ENCODE results near the gene RYR3. TPM values are rescaled to one million over a fixed set of nuclear protein-coding genes. Genes with fewer than 3 reads are reported as not detected.

The RYR3 gene
- total RNA-seq, 2 donors from 2014 or later, result 9.9 to 40.1 TPM

GRCh38 chr15:33699145-33699544 lies 388.4 kb downstream of the RYR3 start:
- no peaks in the 10 kb centered on the region for H3K27me3 ChIP-seq (replicated peaks; ENCODE audit: insufficient read depth)
- no peaks in the 10 kb centered on the region for H3K36me3 ChIP-seq
- no peak for ATAC-seq (ENCODE audit: insufficient number of reproducible peaks, low FRiP score, low read depth)
- no peak for TF ChIP-seq CTCF (IDR thresholded peaks at IDR 0.05)
- no peaks in the 10 kb centered on the region for H3K9me3 ChIP-seq
- no peak for DNase-seq (ENCODE audit: low spot score)
- no peak overlapping the region for H3K4me3 ChIP-seq
- peaks cover 0 to 7% of the 10 kb centered on the region in 2 donors for H3K4me1 ChIP-seq (ENCODE audit: control insufficient read depth in 1 of 2, low read depth in 2 of 2)
- H3K27ac ChIP-seq, result no peak overlapping the region

GRCh38 chr15:33699691-33700447 lies 389.1 kb downstream of the RYR3 start:
- no peaks in the 10 kb centered on the region for H3K27me3 ChIP-seq (replicated peaks; ENCODE audit: insufficient read depth)
- H3K9me3 ChIP-seq, result no peaks in the 10 kb centered on the region
- no peak overlapping the region for H3K4me3 ChIP-seq
- H3K27ac ChIP-seq, result no peak overlapping the region
- peaks cover 0 to 7% of the 10 kb centered on the region in 2 donors for H3K4me1 ChIP-seq (ENCODE audit: control insufficient read depth in 1 of 2, low read depth in 2 of 2)
- no peak for ATAC-seq (ENCODE audit: insufficient number of reproducible peaks, low FRiP score, low read depth)
- no peaks in the 10 kb centered on the region for H3K36me3 ChIP-seq
- no peak for DNase-seq (ENCODE audit: low spot score)
- TF ChIP-seq CTCF (IDR thresholded peaks at IDR 0.05), result no peak

GRCh38 chr15:33700695-33701303 lies 390.0 kb downstream of the RYR3 start:
- H3K4me3 ChIP-seq, result no peak overlapping the region
- H3K9me3 ChIP-seq, result no peaks in the 10 kb centered on the region
- H3K27me3 ChIP-seq (replicated peaks; ENCODE audit: insufficient read depth), result no peaks in the 10 kb centered on the region
- peaks cover 0 to 7% of the 10 kb centered on the region in 2 donors for H3K4me1 ChIP-seq (ENCODE audit: control insufficient read depth in 1 of 2, low read depth in 2 of 2)
- H3K36me3 ChIP-seq, result no peaks in the 10 kb centered on the region
- H3K27ac ChIP-seq, result no peak overlapping the region
- DNase-seq (ENCODE audit: low spot score), result no peak
- ATAC-seq (ENCODE audit: insufficient number of reproducible peaks, low FRiP score, low read depth), result peak; percentile 63
- TF ChIP-seq CTCF (IDR thresholded peaks at IDR 0.05), result peak; percentile 90

GRCh38 chr15:33701304-33701696 lies 390.5 kb downstream of the RYR3 start:
- no peak for DNase-seq (ENCODE audit: low spot score)
- Histone ChIP-seq H3K27ac (no peak overlapping the region), H3K36me3 (no peaks in the 10 kb centered on the region), H3K9me3 (no peaks in the 10 kb centered on the region), H3K27me3 (replicated peaks; ENCODE audit: insufficient read depth) (no peaks in the 10 kb centered on the region), H3K4me1 (ENCODE audit: control insufficient read depth in 1 of 2, low read depth in 2 of 2) (peaks cover 0 to 7% of the 10 kb centered on the region in 2 donors), H3K4me3 (no peak overlapping the region)
- no peak for TF ChIP-seq CTCF (IDR thresholded peaks at IDR 0.05)
- ATAC-seq (ENCODE audit: insufficient number of reproducible peaks, low FRiP score, low read depth), result no peak

- no peak overlapping the region for H3K27ac ChIP-seq
- H3K9me3 ChIP-seq, result peaks cover 3% of the 10 kb centered on the region
- no peak for ATAC-seq (ENCODE audit: insufficient number of reproducible peaks, low FRiP score, low read depth)
- H3K27me3 ChIP-seq (replicated peaks; ENCODE audit: insufficient read depth), result no peaks in the 10 kb centered on the region
- peaks cover 4% of the 10 kb centered on the region for H3K36me3 ChIP-seq
- H3K4me1 ChIP-seq (ENCODE audit: control insufficient read depth in 1 of 2, low read depth in 2 of 2), result no peaks in the 10 kb centered on the region
- DNase-seq (ENCODE audit: low spot score), result no peak
- no peak for TF ChIP-seq CTCF (IDR thresholded peaks at IDR 0.05)
- no peak overlapping the region for H3K4me3 ChIP-seq
Measured at GRCh38 chr15:33706173-33706572, 395.4 kb downstream of the RYR3 start.

Measured in thoracic aorta (tissue), 2 donors.